Naive B cell (primary cell): ENCODE data around the gene MAP7D2. TPM values are rescaled to one million over a fixed set of nuclear protein-coding genes. Genes with fewer than 3 reads are reported as not detected.
"Not testable (repeated sequence)": the region's sequence is repeated elsewhere in the genome, so short reads cannot be mapped to it uniquely, and the experiment has no call there.

Experiments used
- ATAC-seq, 2 donors: fragments of 150-1000 bp; cut with Tn5 transposase; 2 replicates each; pipeline ENCODE4 v1.10.0; 2021; ENCODE audit warnings: low read depth in 2 of 2, mild to moderate bottlenecking in 2 of 2, moderate library complexity in 2 of 2
- DNase-seq: peaks from one replicate; pipeline ENCODE4 v3.0.0; 2022
- H3K27ac Mint-ChIP-seq, 6 donors: one replicate each; pipeline ENCODE4 v1.8.0; 2020 to 2022; ENCODE audit warnings: mild to moderate bottlenecking in 6 of 6, mixed read lengths in 6 of 6, moderate library complexity in 5 of 6, inconsistent platforms in 2 of 6
- H3K27me3 Mint-ChIP-seq, 3 donors: one replicate each; pipeline ENCODE4 v1.8.0; 2021 to 2022; ENCODE audit warnings: mixed read lengths in 3 of 3, mild to moderate bottlenecking in 1 of 3
- H3K36me3 Mint-ChIP-seq, 2 donors: one replicate each; pipeline ENCODE4 v1.8.0; 2020 to 2022; ENCODE audit warnings: mixed read lengths in 2 of 2, inconsistent platforms in 1 of 2, mild to moderate bottlenecking in 1 of 2
- H3K4me1 Mint-ChIP-seq, 3 donors: one replicate each; pipeline ENCODE4 v1.8.0; 2020 to 2022; ENCODE audit warnings: mixed read lengths in 3 of 3, inconsistent platforms in 1 of 3, mild to moderate bottlenecking in 1 of 3, moderate library complexity in 1 of 3
- H3K4me3 Mint-ChIP-seq, 8 donors: one replicate each; pipeline ENCODE4 v1.8.0; 2020 to 2022; ENCODE audit warnings: mild to moderate bottlenecking in 8 of 8, mixed read lengths in 8 of 8, moderate library complexity in 8 of 8, inconsistent platforms in 2 of 8
- H3K9me3 Mint-ChIP-seq, 7 donors: one replicate each; pipeline ENCODE4 v1.8.0; 2020 to 2022; ENCODE audit warnings: mixed read lengths in 7 of 7, mild to moderate bottlenecking in 5 of 7, inconsistent platforms in 2 of 7, moderate library complexity in 1 of 7
- polyA plus RNA-seq, 6 donors: library from polyadenylated mRNA; unstranded; fragments of 300-500 nt; fragmentation: Illumina TruSeq; gene quantifications; one replicate each; pipeline ENCODE4 v1.2.3, GENCODE V29; 2021; ENCODE audit warnings: low read depth in 6 of 6

Gene MAP7D2
- polyA plus RNA-seq, 6 donors from 2014 or later = 0.17 to 0.21 TPM; not detected in 4

- H3K27ac Mint-ChIP-seq = peak overlapping the region in 1 of 6 donors; percentile 6
- ATAC-seq = no peak
- no peaks in the 10 kb centered on the region for H3K27me3 Mint-ChIP-seq
- no peak overlapping the region for H3K4me3 Mint-ChIP-seq
- H3K36me3 Mint-ChIP-seq = peaks cover 12 to 35% of the 10 kb centered on the region in 2 donors
- H3K9me3 Mint-ChIP-seq = no peaks in the 10 kb centered on the region
- H3K4me1 Mint-ChIP-seq = peaks cover 15 to 32% (median 25%) of the 10 kb centered on the region in 3 donors
- no peak for DNase-seq
These were observed 19.2 kb upstream of the MAP7D2 start for GRCh38 chrX:20135944-20136343.

- H3K27ac Mint-ChIP-seq = peak overlapping the region in 2 of 6 donors; percentile 26 to 28
- DNase-seq (no peak), ATAC-seq (no peak)
- H3K4me1 Mint-ChIP-seq = peaks cover 9 to 11% (median 11%) of the 10 kb centered on the region in 3 donors
- H3K4me3 Mint-ChIP-seq = no peak overlapping the region
- no peaks in the 10 kb centered on the region for H3K9me3 Mint-ChIP-seq
- H3K27me3 Mint-ChIP-seq = no peaks in the 10 kb centered on the region
- H3K36me3 Mint-ChIP-seq = peaks cover 12 to 43% of the 10 kb centered on the region in 2 donors
These were observed 16.0 kb upstream of the MAP7D2 start for GRCh38 chrX:20132666-20133065.

GRCh38 chrX:20130357-20130756 is 13.7 kb upstream of the MAP7D2 start:
- Mint-ChIP-seq H3K4me3 (no peak overlapping the region), H3K27me3 (no peaks in the 10 kb centered on the region), H3K27ac (no peak overlapping the region), H3K4me1 (no peaks in the 10 kb centered on the region), H3K36me3 (peaks cover 0 to 28% of the 10 kb centered on the region in 2 donors), H3K9me3 (no peaks in the 10 kb centered on the region)
- no peak for DNase-seq
- no peak for ATAC-seq

- H3K9me3 Mint-ChIP-seq = no peaks in the 10 kb centered on the region
- peaks cover 0 to 25% of the 10 kb centered on the region in 2 donors for H3K36me3 Mint-ChIP-seq
- no peak overlapping the region for H3K4me3 Mint-ChIP-seq
- DNase-seq (no peak), ATAC-seq (no peak)
- no peak overlapping the region for H3K27ac Mint-ChIP-seq
- no peaks in the 10 kb centered on the region for H3K4me1 Mint-ChIP-seq
- H3K27me3 Mint-ChIP-seq = no peaks in the 10 kb centered on the region
These were observed 12.8 kb upstream of the MAP7D2 start for GRCh38 chrX:20129547-20129946.

- Mint-ChIP-seq H3K9me3 (no peaks in the 10 kb centered on the region), H3K4me3 (no peak overlapping the region), H3K27me3 (no peaks in the 10 kb centered on the region), H3K27ac (peak overlapping the region in 2 of 6 donors; percentile 50 to 59), H3K36me3 (peaks cover 0 to 23% of the 10 kb centered on the region in 2 donors), H3K4me1 (no peaks in the 10 kb centered on the region)
- DNase-seq (no peak), ATAC-seq (no peak)
These were observed 12.0 kb upstream of the MAP7D2 start for GRCh38 chrX:20128670-20129069.

GRCh38 chrX:20127440-20127839 is 10.7 kb upstream of the MAP7D2 start:
- H3K4me3 Mint-ChIP-seq, H3K4me1 Mint-ChIP-seq: not testable (repeated sequence)

GRCh38 chrX:20126833-20127232 is 10.1 kb upstream of the MAP7D2 start:
- H3K4me1 Mint-ChIP-seq, H3K36me3 Mint-ChIP-seq, H3K27me3 Mint-ChIP-seq, ATAC-seq, H3K27ac Mint-ChIP-seq, H3K9me3 Mint-ChIP-seq, DNase-seq, H3K4me3 Mint-ChIP-seq: not testable (repeated sequence)

More at GRCh38 chrX:20127440-20127839, 10.7 kb upstream of the MAP7D2 start:
- not testable (repeated sequence) for H3K9me3 Mint-ChIP-seq, H3K27ac Mint-ChIP-seq, H3K27me3 Mint-ChIP-seq, DNase-seq
- peaks cover 0 to 11% of the 10 kb centered on the region in 2 donors for H3K36me3 Mint-ChIP-seq
- peak; percentile 69 to 77 for ATAC-seq

- no peaks in the 10 kb centered on the region for H3K4me1 Mint-ChIP-seq
- H3K9me3 Mint-ChIP-seq = no peaks in the 10 kb centered on the region
- no peaks in the 10 kb centered on the region for H3K27me3 Mint-ChIP-seq
- no peak overlapping the region for H3K4me3 Mint-ChIP-seq
- ATAC-seq (no peak), DNase-seq (no peak)
- H3K36me3 Mint-ChIP-seq = peaks cover 0 to 3% of the 10 kb centered on the region in 2 donors
- peak overlapping the region in 1 of 6 donors; percentile 12 for H3K27ac Mint-ChIP-seq
These were observed 8.3 kb upstream of the MAP7D2 start for GRCh38 chrX:20124964-20125363.

GRCh38 chrX:20118065-20118824 is 1.5 kb upstream of the MAP7D2 start:
- Mint-ChIP-seq H3K36me3 (peaks cover 0 to 4% of the 10 kb centered on the region in 2 donors), H3K4me1 (peaks cover 0 to 3% (median 3%) of the 10 kb centered on the region in 3 donors), H3K27me3 (peaks cover 14 to 25% (median 24%) of the 10 kb centered on the region in 3 donors), H3K27ac (no peak overlapping the region), H3K9me3 (no peaks in the 10 kb centered on the region), H3K4me3 (peak overlapping the region in 1 of 8 donors; percentile 16)
- DNase-seq (no peak), ATAC-seq (no peak)

GRCh38 chrX:20116087-20116576 is 575 bp downstream of the MAP7D2 start:
- ATAC-seq = no peak
- peaks cover 0 to 4% of the 10 kb centered on the region in 2 donors for H3K36me3 Mint-ChIP-seq

GRCh38 chrX:20112022-20112774 is 4.5 kb downstream of the MAP7D2 start:
- Mint-ChIP-seq H3K27me3 (peaks cover 14 to 25% (median 24%) of the 10 kb centered on the region in 3 donors), H3K4me1 (peaks cover 0 to 3% (median 0%) of the 10 kb centered on the region in 3 donors), H3K4me3 (no peak overlapping the region), H3K9me3 (no peaks in the 10 kb centered on the region), H3K27ac (no peak overlapping the region), H3K36me3 (peaks cover 0 to 4% of the 10 kb centered on the region in 2 donors)
- no peak for DNase-seq
- ATAC-seq = no peak

More at GRCh38 chrX:20116087-20116576, 575 bp downstream of the MAP7D2 start:
- DNase-seq = no peak
- H3K9me3 Mint-ChIP-seq = no peaks in the 10 kb centered on the region
- H3K27me3 Mint-ChIP-seq = peaks cover 14 to 25% (median 24%) of the 10 kb centered on the region in 3 donors
- H3K27ac Mint-ChIP-seq = peak overlapping the region in 1 of 6 donors; percentile 74
- peak overlapping the region in 6 of 8 donors; percentile 44 to 86 (median 64) for H3K4me3 Mint-ChIP-seq
- peaks cover 0 to 3% (median 3%) of the 10 kb centered on the region in 3 donors for H3K4me1 Mint-ChIP-seq

GRCh38 chrX:20111271-20111670 is 5.4 kb downstream of the MAP7D2 start:
- H3K27me3 Mint-ChIP-seq = peaks cover 14 to 24% (median 23%) of the 10 kb centered on the region in 3 donors
- peaks cover 0 to 3% (median 0%) of the 10 kb centered on the region in 3 donors for H3K4me1 Mint-ChIP-seq
- ATAC-seq (no peak), DNase-seq (no peak)
- no peak overlapping the region for H3K27ac Mint-ChIP-seq
- H3K36me3 Mint-ChIP-seq = peaks cover 0 to 12% of the 10 kb centered on the region in 2 donors
- H3K4me3 Mint-ChIP-seq = no peak overlapping the region
- no peaks in the 10 kb centered on the region for H3K9me3 Mint-ChIP-seq

- H3K36me3 Mint-ChIP-seq = peaks cover 8% of the 10 kb centered on the region in 2 donors
- no peak overlapping the region for H3K27ac Mint-ChIP-seq
- H3K27me3 Mint-ChIP-seq = no peaks in the 10 kb centered on the region
- H3K4me3 Mint-ChIP-seq = no peak overlapping the region
- H3K9me3 Mint-ChIP-seq = peaks cover 0 to 4% (median 0%) of the 10 kb centered on the region in 7 donors
- ATAC-seq (no peak), DNase-seq (no peak)
- H3K4me1 Mint-ChIP-seq = peaks cover 0 to 6% (median 0%) of the 10 kb centered on the region in 3 donors
These were observed 14.6 kb downstream of the MAP7D2 start for GRCh38 chrX:20101934-20102581.
